ENCODE measurements around the gene PRPF40B. TPM values are rescaled to one million over a fixed set of nuclear protein-coding genes. Genes with fewer than 3 reads are reported as not detected.

The PRPF40B gene
- total RNA-seq, 1 experiment from 2014 or later, result 27.5 TPM

DNA sequence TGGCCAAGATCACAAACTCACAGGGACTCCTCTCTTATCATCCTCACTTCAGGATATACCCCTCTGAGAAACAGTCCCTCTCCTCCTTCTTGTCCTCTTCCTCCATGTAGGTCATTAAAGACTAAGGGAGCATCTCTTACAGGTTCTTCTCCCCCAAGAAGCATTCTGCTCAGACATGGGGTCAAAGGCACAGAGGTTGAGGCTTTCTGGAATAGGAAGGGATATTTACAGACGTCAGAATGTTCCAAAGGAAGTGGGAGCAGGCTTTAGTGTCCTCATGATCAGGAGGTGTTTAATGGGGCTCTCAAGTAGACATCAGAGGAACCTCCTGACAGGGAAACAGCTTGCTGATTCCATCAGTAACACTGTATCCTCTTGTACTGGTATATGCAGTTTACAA lies 36.4 kb downstream of the PRPF40B start:
- H4K20me1 ChIP-seq (ENCODE audit: insufficient read depth), result no peaks in the 10 kb centered on the region
- no peaks in the 10 kb centered on the region for H3K27me3 ChIP-seq (ENCODE audit: insufficient read depth, low read depth)
- TF ChIP-seq, protein P1, sequence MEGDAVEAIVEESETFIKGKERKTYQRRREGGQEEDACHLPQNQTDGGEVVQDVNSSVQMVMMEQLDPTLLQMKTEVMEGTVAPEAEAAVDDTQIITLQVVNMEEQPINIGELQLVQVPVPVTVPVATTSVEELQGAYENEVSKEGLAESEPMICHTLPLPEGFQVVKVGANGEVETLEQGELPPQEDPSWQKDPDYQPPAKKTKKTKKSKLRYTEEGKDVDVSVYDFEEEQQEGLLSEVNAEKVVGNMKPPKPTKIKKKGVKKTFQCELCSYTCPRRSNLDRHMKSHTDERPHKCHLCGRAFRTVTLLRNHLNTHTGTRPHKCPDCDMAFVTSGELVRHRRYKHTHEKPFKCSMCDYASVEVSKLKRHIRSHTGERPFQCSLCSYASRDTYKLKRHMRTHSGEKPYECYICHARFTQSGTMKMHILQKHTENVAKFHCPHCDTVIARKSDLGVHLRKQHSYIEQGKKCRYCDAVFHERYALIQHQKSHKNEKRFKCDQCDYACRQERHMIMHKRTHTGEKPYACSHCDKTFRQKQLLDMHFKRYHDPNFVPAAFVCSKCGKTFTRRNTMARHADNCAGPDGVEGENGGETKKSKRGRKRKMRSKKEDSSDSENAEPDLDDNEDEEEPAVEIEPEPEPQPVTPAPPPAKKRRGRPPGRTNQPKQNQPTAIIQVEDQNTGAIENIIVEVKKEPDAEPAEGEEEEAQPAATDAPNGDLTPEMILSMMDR (conservative IDR thresholded peaks at IDR 0.05), result no peak
- no peak for TF ChIP-seq EZH2 (IDR thresholded peaks at IDR 0.05; ENCODE audit: low read depth)
- no peak overlapping the region for H2AFZ ChIP-seq
- H3K4me3 ChIP-seq, result no peak overlapping the region
- CTCF ChIA-PET, result no interaction called here
- no peak for DNase-seq
- no peaks in the 10 kb centered on the region for H3K36me3 ChIP-seq (ENCODE audit: low read depth)
- H3K79me2 ChIP-seq (ENCODE audit: low read depth), result no peaks in the 10 kb centered on the region
- POLR2A ChIA-PET (ENCODE audit: unreplicated experiment), result no interaction called here
- no peak overlapping the region for H3K4me2 ChIP-seq
- no peak overlapping the region for H3K27ac ChIP-seq
- no peaks in the 10 kb centered on the region for H3K9me2 ChIP-seq (ENCODE audit: insufficient read depth)
- H3K9me3 ChIP-seq (ENCODE audit: insufficient read depth, low read depth), result no peaks in the 10 kb centered on the region
- intact Hi-C loops (cut with micrococcal nuclease; ENCODE audit: unreplicated experiment), result no loop called here
- no TSS peak for BruUV-seq (replicated peaks)
- no peaks in the 10 kb centered on the region for H3K4me1 ChIP-seq (replicated peaks; ENCODE audit: insufficient read depth)
- H3F3A ChIP-seq (ENCODE audit: insufficient read depth, low read depth), result no peaks in the 10 kb centered on the region

DNA sequence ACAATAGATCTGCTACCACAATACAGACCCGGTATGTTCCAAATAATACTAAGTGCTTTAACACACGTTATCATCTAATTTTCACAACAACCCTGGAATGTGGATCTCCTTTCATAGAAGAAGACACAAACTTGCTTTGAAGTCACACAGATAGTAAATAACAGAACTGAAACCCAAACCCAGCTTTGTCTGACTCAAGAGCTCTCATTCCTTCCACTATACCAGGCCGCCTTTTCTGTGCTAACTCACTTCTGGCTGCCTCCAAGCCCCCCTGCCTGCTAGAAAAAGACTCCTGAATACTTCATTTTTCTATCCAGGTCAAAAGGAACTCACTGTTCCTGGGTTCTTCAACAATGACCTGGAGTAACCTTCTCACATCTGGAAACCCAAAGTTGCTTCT lies 37.8 kb downstream of the PRPF40B start:
- Histone ChIP-seq H3K4me3 (no peak overlapping the region), H3K4me2 (no peak overlapping the region), H3K27me3 (ENCODE audit: insufficient read depth, low read depth) (no peaks in the 10 kb centered on the region), H3F3A (ENCODE audit: insufficient read depth, low read depth) (no peaks in the 10 kb centered on the region), H3K4me1 (replicated peaks; ENCODE audit: insufficient read depth) (no peaks in the 10 kb centered on the region), H4K20me1 (ENCODE audit: insufficient read depth) (no peaks in the 10 kb centered on the region), H3K36me3 (ENCODE audit: low read depth) (no peaks in the 10 kb centered on the region), H3K79me2 (ENCODE audit: low read depth) (no peaks in the 10 kb centered on the region), H3K9me3 (ENCODE audit: insufficient read depth, low read depth) (no peaks in the 10 kb centered on the region), H3K9me2 (ENCODE audit: insufficient read depth) (no peaks in the 10 kb centered on the region), H3K27ac (no peak overlapping the region), H2AFZ (no peak overlapping the region)
- ChIA-PET POLR2A (ENCODE audit: unreplicated experiment) (no interaction called here), CTCF (interaction anchor here (0.5 to 0.6 kb wide), 2 partner anchors 36 to 43 kb away, joined by 3 to 6 read pairs; no protein-coding TSS in a partner anchor)
- TF ChIP-seq, protein P1 (conservative IDR thresholded peaks at IDR 0.05), result no peak
- no peak for TF ChIP-seq EZH2 (IDR thresholded peaks at IDR 0.05; ENCODE audit: low read depth)
- intact Hi-C loops (cut with micrococcal nuclease; ENCODE audit: unreplicated experiment), result no loop called here
- no TSS peak for BruUV-seq (replicated peaks)
- no peak for DNase-seq

DNA sequence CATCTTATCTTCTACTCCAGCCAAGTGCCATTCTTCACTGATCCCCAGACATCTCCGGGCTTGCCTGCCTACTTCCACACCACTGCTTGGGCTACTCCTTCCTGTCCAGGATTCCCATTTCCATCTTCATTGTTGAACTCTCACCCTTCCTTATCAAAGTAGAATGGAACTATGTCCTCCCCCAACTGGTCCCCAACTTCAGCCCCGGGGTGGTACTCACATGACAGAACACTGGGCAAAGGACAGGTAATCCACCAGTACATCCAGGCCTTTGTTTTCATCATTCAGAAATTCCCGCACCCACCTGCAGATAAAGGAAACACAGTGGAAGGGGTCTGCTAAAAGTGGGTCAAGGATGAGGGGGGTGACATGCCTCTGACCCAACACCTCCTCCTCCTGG lies 38.4 kb downstream of the PRPF40B start:
- intact Hi-C loops (cut with micrococcal nuclease; ENCODE audit: unreplicated experiment), result no loop called here
- TF ChIP-seq EZH2 (IDR thresholded peaks at IDR 0.05; ENCODE audit: low read depth), result no peak
- TF ChIP-seq, protein P1 (conservative IDR thresholded peaks at IDR 0.05), result no peak
- Histone ChIP-seq H4K20me1 (ENCODE audit: insufficient read depth) (no peaks in the 10 kb centered on the region), H3K9me3 (ENCODE audit: insufficient read depth, low read depth) (no peaks in the 10 kb centered on the region), H2AFZ (no peak overlapping the region), H3K9me2 (ENCODE audit: insufficient read depth) (no peaks in the 10 kb centered on the region), H3K4me2 (no peak overlapping the region), H3K4me1 (replicated peaks; ENCODE audit: insufficient read depth) (no peaks in the 10 kb centered on the region), H3F3A (ENCODE audit: insufficient read depth, low read depth) (no peaks in the 10 kb centered on the region), H3K79me2 (ENCODE audit: low read depth) (no peaks in the 10 kb centered on the region), H3K27ac (no peak overlapping the region), H3K36me3 (ENCODE audit: low read depth) (no peaks in the 10 kb centered on the region), H3K27me3 (ENCODE audit: insufficient read depth, low read depth) (no peaks in the 10 kb centered on the region), H3K4me3 (no peak overlapping the region)
- BruUV-seq (replicated peaks), result no TSS peak
- ChIA-PET CTCF (interaction anchor here (0.6 kb wide), 1 partner anchor 36 kb away, joined by 3 read pairs; no protein-coding TSS in a partner anchor), POLR2A (ENCODE audit: unreplicated experiment) (no interaction called here)
- no peak for DNase-seq
